Lung microvascular endothelial cell (primary cell): Measurements from ENCODE around the gene RER1. TPM values are rescaled to one million over a fixed set of nuclear protein-coding genes. Genes with fewer than 3 reads are reported as not detected.
A peak's percentile ranks its signal among the peaks of the same experiment; 100 is the strongest.

Experiments used
- DNase-seq, 2 donors: peaks; one replicate each; pipeline versions ENCODE4 v3.0.0 to v3.0.0-alpha.2; 2010; ENCODE audit warnings: low read depth in 2 of 2
- total RNA-seq: library from RNA; depleted of rRNA; stranded (reverse); fragments of >200 nt; gene quantifications from 2 replicates; pipeline ENCODE4 v1.2.1, GENCODE V29; 2014

RER1 gene
- total RNA-seq, 1 donor from 2014 or later, result 48.6 TPM

DNA sequence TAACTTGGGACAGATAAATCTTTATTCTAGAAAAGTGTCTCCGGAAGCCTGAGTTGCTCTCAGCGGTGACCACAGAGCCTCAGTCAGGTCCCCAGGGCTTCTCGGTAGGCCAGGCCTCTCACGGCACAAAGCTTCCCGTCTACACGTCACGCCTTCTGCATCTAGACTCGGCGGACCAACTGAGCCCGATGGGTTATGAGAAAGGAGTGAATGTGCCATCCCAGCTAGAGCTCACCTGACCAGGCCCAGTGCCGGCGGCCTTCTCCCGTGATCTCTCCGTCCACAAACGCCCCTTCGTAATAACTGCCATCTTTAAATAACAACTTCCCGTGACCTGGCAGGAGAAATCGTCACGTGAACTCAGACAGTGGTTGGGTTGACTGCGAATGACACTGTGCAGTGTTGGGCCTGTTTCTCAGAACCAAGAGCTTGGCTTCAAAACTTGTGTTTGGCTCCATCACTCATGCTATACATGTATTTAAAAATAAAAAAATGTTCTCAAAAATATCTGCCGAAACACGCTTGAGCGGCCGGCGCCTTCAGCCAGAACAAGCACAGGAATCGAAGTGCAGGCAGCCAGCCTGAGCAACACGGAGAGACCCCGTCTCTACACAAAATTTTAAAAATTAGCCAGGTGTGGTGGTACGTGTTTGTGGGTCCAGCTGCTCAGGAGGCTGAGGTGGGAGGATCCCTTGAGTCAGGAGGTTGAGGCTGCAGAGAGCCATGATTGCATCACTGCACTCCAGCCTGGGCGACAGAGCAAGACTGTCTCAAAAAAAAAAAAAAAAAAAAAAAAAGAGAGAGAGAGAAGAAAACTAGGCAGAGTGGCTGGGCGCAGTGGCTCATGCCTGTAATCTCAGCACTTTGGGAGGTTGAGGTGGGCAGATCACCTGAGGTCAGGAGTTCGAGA, 3.4 kb upstream of the RER1 start:
- no peak for DNase-seq

DNA sequence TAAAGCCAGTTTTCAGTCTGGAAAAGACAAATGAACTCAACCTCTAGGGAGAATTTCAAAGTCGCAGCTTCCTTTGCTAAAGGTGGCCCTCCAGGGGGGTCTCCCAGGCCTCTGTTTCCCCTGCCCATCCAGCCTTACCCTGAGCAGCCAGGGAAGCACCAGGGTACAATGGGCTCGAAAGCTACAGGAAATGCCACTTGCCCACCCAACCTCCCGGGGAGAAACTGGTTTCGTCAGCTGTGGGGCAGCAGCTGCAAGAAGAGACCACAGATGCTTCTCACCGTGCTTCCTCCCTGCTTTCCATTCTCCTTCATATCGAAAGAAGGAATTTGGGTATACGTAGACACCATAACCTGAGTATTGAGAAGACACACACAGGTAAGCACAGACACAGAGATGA, 2.0 kb upstream of the RER1 start:
- no peak for DNase-seq

- DNase-seq, result peak; percentile 23 to 34
These were observed 379 bp downstream of the RER1 start for GRCh38 chr1:2391931-2392509.

- no peak for DNase-seq
These were observed 1.0 kb downstream of the RER1 start for GRCh38 chr1:2392686-2393085.

DNA sequence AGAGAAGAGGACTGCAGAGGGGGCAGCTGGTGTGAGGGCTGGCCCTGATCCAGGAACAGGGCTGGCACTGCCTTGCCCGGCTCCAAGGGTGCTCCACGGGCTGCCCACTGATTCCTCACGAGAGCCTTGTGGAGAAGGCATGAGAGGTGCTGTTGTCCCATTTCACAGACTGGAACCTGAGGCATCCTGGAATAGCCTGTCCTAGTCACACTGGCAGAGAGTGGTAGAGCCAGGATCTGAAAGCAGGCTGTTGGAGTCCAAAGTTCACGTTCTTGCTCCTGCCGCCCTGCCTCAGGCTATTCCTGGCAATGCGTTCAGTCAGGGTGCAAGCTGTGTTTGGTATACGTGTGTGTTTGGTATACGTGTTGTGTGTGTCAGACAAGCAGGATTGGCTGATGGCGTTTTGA, 1.8 kb downstream of the RER1 start:
- DNase-seq, result no peak

GRCh38 chr1:2394220-2394619, 2.6 kb downstream of the RER1 start:
- no peak for DNase-seq

GRCh38 chr1:2394761-2395160, 3.1 kb downstream of the RER1 start:
- no peak for DNase-seq

DNA sequence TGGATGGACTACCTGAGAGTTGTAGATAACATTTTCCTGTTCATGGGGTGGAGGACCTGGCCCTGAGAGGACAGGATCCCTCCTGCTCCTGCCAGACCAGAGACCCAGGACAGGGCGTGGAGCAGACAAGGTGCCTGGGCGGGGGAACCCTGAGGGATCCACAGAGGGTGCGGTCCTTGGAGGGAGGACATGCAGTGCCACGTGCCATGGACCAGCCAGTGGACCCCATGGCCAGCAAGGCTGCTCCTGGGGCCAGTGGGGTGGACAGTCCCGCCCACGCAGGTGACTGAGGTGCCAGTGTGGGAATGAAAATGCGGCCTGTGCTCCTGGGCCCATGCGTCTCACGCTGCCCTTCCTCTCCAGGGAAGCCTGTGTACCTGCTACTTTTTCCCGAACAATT, 3.6 kb downstream of the RER1 start:
- no peak for DNase-seq

- no peak for DNase-seq
These were observed 4.4 kb downstream of the RER1 start for GRCh38 chr1:2396059-2396458.

- DNase-seq, result no peak
These were observed 4.8 kb downstream of the RER1 start for GRCh38 chr1:2396476-2396875.

- no peak for DNase-seq
These were observed 5.5 kb downstream of the RER1 start for GRCh38 chr1:2397007-2397679.

GRCh38 chr1:2398871-2399270, 7.2 kb downstream of the RER1 start:
- DNase-seq, result no peak

- DNase-seq, result no peak
These were observed 8.4 kb downstream of the RER1 start for GRCh38 chr1:2399890-2400575.

DNA sequence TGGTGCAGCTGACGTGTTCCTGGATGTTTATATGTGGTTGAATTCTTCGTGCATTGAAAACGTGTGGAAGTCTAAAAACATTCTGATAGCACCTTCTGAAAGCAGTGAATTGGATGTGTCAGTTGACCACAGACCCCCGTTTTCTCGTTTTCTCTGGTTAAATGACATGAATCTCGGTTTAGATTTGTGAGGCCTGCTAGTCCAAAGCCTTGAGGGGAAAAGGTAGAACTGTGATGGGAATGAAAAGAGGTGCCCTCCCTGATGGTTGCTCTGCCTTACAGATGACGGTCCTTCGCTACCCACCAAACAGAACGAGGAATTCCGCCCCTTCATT, 8.9 kb downstream of the RER1 start:
- no peak for DNase-seq

DNA sequence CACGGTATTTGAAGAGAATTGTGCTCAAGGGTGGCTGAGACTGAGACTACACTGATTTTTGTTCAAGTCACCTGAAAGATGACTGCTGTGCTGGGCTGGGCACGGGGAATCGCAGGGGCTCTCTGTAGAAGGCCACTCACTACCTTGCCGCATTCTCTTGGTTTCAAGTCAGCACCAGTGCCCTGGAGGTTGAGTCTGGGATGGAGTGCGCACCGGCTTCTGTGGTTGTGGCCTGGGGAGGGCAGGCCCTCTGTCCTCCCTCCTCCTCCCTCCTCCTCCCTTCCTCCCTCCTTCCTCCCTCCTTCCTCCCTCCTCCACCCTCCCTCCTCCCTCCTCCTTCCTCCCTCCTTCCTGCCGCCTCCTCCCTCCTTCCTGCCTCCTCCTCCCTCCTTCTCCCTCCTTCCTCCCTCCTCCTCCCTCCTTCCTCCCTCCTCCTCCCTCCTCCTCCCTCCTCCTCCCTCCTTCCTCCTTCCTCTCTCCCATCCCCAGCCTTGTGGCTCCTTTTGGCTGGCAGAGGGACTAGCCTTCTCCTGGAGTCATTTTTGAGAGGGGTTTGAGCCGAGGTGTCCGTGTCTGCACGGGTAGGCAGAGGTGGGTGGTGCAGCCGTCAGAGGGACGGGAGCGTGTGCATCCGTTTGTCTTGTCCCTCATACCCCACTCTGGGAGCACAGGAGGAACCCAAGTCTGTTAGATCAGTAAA, 9.5 kb downstream of the RER1 start:
- no peak for DNase-seq

GRCh38 chr1:2402420-2402819, 10.8 kb downstream of the RER1 start:
- DNase-seq, result no peak

DNA sequence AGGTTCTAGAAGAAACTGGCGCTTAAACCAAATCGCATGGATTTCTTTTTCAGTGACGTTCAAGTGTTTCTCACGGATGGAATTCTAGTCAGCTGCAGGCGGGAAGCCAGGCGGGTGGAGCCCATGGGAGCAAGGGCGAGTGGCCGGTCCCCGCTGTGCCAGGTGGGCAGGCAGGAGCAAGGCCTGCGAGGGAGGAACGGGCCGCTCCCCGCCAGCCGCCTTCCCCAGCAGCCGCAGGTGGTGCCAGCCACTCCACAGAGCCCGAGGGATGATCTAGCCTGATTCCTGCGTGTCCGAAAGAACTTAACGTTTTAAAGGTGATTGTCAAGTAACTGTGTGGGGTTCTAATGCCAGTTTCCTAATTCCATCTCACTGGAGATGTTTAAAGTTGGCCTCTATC, 11.6 kb downstream of the RER1 start:
- no peak for DNase-seq

DNA sequence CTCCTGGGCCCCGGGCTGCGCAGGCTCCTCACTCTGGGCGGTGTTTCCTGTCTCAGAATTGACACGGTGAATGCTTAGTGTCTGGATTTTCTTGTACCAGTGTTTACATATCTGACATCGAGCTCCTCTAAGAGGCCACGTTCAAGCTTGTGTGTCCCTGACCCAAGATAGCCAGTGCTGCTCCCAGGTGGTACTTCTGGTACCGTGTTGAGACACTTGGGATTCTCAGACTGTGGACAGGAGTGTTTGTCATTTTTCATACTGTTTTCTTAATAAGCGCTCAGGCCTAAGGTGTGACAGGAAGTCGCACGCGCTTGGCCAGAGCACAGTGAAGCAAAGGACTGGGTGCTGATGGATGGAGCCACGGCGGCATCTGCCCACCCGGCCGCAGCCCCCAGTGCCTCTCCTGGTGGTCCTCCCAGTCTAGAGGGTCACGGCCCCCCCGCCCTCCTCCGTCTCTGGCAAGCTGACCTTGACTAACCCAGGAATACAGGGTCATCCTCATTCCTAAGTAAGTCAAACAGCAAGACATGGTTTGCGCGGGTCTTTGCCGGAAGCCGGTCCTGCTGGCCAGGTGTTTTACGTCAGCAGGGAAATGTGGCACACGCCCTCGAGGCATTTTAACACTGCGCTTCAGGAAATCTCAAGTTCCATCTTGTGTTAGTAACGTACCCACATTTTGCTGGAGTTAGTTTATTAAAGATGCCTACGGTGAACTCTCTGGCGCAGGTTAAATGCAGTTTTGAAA, 12.7 kb downstream of the RER1 start:
- no peak for DNase-seq

DNA sequence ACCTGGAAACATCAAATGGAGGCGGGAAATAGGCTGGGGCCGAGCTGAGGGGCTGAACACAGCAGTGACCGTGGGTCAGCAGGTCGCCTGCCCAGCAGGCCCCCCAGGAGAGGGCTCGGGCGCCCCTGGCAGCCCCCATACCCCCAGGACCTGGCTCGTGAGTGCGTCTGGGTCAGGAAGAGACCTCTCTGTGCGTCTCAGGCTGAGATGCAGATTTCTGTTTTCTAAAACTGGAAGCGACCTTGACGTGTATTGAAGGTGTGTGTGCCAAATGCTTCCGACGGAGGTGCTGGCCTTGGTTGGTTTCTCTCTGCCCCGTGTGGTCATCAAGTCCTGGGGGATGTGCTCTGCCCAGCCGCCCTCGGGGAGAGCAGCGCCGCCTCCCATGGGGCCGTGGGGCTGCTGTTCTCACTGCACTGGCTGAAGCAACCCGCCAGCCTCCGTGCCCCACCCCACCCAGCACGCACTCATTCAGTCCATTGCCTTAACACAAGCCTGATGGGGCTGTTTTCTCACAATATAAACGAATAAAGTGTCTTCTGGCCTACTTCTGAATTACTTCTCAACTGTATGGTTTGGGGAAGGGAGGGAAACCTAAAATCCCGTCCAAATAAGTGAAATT, 13.4 kb downstream of the RER1 start:
- no peak for DNase-seq

DNA sequence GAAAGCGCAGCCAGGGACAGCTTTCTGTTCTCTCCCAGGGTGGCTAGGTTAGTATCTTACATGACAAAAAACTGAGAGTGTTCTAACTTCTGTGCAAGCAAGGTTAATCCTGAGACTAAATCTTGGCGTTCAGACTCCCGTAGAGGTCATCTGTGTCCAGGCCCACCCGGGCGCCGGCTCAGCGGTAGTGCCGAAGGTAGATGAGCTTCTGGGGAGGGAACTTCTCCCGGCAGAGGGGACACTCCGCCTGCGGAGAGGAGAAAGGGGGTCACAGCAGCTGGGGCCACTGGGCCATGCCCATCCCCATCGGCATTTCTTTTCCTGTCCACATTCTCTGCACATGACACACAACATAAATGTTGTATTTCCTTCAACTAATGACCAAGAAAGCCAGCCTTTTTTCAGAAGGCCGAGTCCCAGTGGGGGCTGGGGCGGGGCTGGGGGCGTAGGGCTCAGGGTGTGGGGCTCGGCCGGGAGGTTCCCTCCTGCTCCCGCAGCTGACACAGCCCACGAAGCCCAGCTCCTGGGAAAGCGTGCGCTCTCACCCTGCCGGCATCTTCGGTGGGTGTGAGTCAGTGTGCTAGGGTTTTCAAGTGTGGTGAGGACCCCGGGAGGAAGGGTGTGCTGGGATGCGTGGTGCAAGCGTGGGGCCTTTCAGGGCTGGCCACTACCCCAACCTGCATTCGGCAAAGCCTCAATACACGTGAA, 14.1 kb downstream of the RER1 start:
- no peak for DNase-seq
